Testis (tissue), 5 donors: Measurements from ENCODE around the gene MYOG. TPM values are rescaled to one million over a fixed set of nuclear protein-coding genes. Genes with fewer than 3 reads are reported as not detected.

Experiments used
- DNase-seq: peaks from one replicate; pipeline ENCODE4 v3.0.0-alpha.2; 2019
- H3K27ac ChIP-seq, 2 donors: fragments of 200-600 bp; sonication (generic); one replicate each; pipeline ENCODE4 v1.5.1; 2019
- H3K27me3 ChIP-seq: fragments of 200-600 bp; sonication (generic); one replicate; pipeline ENCODE4 v1.5.1; 2019
- H3K36me3 ChIP-seq: fragments of 200-600 bp; sonication (generic); one replicate; pipeline ENCODE4 v1.5.1; 2017; ENCODE audit warnings: low read depth; ENCODE audit errors: missing control alignments
- H3K4me1 ChIP-seq: fragments of 200-600 bp; sonication (generic); one replicate; pipeline ENCODE4 v1.5.1; 2019
- H3K4me3 ChIP-seq, 2 donors: fragments of 200-600 bp; sonication (generic); one replicate each; pipeline ENCODE4 v1.5.1; 2017 to 2019
- H3K9me3 ChIP-seq: fragments of 200-600 bp; sonication (generic); one replicate; pipeline ENCODE4 v1.5.1; 2017
- POLR2A ChIP-seq: fragments of 450-650 bp; IDR thresholded peaks from one replicate; pipeline ENCODE4 v1.6.1; 2017; ENCODE audit warnings: antibody characterized with exemption, mild to moderate bottlenecking, moderate library complexity
- WGBS, 2 donors: methylation state at CpG; one replicate each; pipeline ENCODE4 v1.1.5; 2018; 5-methylcytosine and 5-hydroxymethylcytosine counted together
- intact Hi-C: fragments of 100-400 bp; cut with DNase I; formaldehyde crosslinking; loops from one replicate; pipeline ENCODE4 v1.15.1; 2023; ENCODE audit warnings: low total_unique reads
- long read RNA-seq, 2 donors: transcript quantifications; one replicate each; lab custom pipeline, GENCODE V29; 2026
- polyA plus RNA-seq: library from polyadenylated mRNA; stranded (reverse); fragments of 350-450 nt; fragmentation: Illumina TruSeq; extraction: RNeasy Lipid Tissue Mini Kit (QIAGEN cat#74804); gene quantifications from one replicate; pipeline ENCODE4 v1.2.3, GENCODE V29; 2014; ENCODE audit warnings: low read depth, low replicate concordance; ENCODE audit not compliant: insufficient read depth
- total RNA-seq, 2 donors: library from RNA; depleted of rRNA; stranded (reverse); fragments of >200 nt; gene quantifications; one replicate each; pipeline ENCODE4 v1.2.3, GENCODE V29; 2016
- TF ChIP-seq, protein P1 (sequence below), 3 experiments: fragments of 450-650 bp in 2 of 3; fragments of 200-600 bp in 1 of 3; sonication (generic) in 1 of 3; IDR thresholded peaks; one replicate each; pipeline ENCODE4 v1.5.1; 2016 to 2019; ENCODE audit warnings: antibody characterized with exemption in 3 of 3, mild to moderate bottlenecking in 2 of 3, moderate library complexity in 1 of 3

Gene MYOG
- total RNA-seq (under 1 TPM; 0.25 to 0.47 TPM), polyA plus RNA-seq (1.2 TPM)
- long read RNA-seq, donor 1 = 0 reads
- long read RNA-seq, donor 2 = 0 reads

DNA sequence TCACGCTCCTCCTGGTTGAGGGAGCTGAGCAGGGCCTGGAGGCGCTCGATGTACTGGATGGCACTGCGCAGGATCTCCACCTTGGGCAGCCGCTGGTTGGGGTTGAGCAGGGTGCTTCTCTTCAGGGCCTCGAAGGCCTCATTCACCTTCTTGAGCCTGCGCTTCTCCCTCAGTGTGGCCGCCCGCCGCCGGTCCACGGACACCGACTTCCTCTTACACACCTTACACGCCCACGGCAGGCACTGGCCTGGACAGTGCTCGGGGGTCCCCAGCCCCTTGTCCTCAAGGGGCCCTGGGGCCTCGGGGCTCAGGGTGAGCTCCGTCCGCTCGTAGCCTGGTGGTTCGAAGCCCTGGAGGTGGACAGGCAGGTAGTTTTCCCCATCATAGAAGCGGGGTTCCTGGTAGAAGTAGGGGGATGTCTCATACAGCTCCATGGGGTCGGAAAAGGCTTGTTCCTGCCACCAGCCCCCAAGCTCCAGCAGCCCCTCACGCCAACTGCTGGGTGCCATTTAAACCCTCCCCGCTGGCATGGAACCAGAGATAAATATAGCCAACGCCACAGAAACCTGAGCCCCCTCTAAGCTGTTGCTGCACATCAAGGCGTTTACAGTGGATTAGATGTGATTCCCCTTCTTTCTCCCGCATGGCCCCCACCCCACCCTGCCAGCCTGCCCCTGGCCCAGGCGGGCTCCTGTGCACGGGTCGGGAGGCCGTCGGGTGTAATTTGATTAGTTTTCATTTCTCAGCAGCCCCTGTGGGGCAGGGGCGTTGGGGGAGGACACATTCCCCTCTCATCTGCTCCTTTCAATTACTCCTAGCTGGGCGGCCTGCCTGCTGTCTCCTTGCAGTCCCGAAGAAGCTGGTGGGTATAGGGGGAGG is at the start of gene MYOG:
TSS of gene MYOG (minus strand) at position 485 of the 879 bp plus-strand sequence. CDS start at position 434, 51 bp downstream.
- no peaks in the 10 kb centered on the region for H3K9me3 ChIP-seq
- H3K27ac ChIP-seq = no peak within 1 kb of the TSS
- peaks cover 1% of the 10 kb centered on the region for H3K4me1 ChIP-seq
- H3K27me3 ChIP-seq = no peaks in the 10 kb centered on the region
- no peak for DNase-seq
- TF ChIP-seq, protein P1, sequence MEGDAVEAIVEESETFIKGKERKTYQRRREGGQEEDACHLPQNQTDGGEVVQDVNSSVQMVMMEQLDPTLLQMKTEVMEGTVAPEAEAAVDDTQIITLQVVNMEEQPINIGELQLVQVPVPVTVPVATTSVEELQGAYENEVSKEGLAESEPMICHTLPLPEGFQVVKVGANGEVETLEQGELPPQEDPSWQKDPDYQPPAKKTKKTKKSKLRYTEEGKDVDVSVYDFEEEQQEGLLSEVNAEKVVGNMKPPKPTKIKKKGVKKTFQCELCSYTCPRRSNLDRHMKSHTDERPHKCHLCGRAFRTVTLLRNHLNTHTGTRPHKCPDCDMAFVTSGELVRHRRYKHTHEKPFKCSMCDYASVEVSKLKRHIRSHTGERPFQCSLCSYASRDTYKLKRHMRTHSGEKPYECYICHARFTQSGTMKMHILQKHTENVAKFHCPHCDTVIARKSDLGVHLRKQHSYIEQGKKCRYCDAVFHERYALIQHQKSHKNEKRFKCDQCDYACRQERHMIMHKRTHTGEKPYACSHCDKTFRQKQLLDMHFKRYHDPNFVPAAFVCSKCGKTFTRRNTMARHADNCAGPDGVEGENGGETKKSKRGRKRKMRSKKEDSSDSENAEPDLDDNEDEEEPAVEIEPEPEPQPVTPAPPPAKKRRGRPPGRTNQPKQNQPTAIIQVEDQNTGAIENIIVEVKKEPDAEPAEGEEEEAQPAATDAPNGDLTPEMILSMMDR (IDR thresholded peaks at IDR 0.05) = no peak
- no peak for TF ChIP-seq POLR2A
- H3K36me3 ChIP-seq = no peaks in the 10 kb centered on the region
- H3K4me3 ChIP-seq = no peak within 1 kb of the TSS
- WGBS, 2 donors = 85 to 91% methylated on average over 21 to 36 of the region's 36 CpGs
- intact Hi-C loops = no loop called here

DNA sequence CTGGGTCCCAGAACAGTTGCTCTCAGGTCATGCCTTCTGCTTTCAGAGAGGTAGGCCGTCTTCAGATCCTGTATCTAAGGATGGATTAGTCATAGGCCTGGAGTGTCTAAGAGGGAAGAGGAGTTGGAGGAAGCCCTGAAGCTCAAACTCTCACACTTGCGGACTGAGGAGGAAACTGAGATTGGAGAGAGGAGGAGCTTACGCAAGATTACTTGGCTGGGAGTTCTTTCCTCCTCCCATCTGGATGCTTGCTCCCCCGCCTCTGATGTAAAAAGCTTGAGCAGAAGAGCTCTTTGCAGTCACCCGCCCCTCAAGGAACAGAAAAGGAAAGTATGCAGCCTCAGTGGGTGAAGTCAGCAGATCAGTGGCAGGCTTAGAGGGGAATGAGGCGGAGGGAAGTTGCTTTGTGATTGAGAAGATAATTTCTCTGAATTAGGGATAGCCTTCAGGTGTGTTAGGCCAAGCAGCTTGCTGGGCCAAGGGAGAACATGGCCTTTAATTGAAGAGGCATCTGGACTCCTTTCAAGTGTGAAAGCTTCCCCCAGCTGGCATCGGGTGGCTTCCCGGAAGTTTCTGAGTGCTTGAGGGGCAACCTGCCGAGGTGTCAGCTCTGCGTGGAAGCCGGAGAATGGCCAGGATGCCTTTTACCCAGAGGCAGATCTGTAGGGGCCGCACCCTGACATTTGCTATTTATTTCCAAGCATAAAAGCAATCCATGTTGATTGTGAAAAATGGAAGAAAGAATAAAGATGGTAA is 48.3 kb upstream of the MYOG start:
- Histone ChIP-seq H3K27me3 (no peaks in the 10 kb centered on the region), H3K4me3 (no peak overlapping the region), H3K36me3 (no peaks in the 10 kb centered on the region), H3K9me3 (no peaks in the 10 kb centered on the region), H3K4me1 (peaks cover 7% of the 10 kb centered on the region), H3K27ac (peak overlapping the region in 1 of 2 donors; percentile 8)
- intact Hi-C loops = no loop called here
- TF ChIP-seq, protein P1 (IDR thresholded peaks at IDR 0.05) = no peak
- TF ChIP-seq POLR2A = no peak
- 66 to 77% methylated on average over 12 of the region's 12 CpGs for WGBS, 2 donors
- DNase-seq = peak; percentile 80

DNA sequence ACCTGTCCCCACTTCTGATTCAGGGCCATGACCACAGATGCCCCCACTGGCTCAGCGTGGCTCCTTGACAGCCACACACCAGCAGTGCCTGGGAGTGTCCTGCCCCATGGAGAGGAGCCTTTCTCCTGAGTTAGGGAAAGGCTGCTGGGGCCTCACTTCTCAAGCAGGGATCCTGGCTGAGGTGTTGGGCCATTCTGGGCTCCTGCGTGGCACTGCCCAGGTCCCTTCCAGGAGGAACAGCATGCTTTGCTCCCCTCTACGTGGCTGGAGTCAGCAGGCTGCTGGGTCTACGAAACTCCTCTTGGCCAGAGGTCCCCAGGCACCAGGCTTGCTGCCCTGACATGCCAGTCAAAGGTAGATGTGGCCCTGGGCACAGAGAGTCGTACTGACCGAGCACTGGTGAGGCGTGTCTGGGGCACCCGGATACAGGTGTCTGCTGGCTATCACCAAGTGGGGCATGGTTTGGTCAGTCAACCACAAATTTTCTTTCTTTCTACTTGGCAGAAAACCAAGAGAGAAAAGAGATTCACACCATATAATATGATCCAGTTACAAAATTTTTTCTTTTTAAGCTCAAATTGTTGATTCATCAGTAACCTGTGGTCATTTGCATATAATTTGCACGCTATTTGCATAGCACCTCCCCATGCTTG is 45.9 kb upstream of the MYOG start:
- no peaks in the 10 kb centered on the region for H3K27me3 ChIP-seq
- intact Hi-C loops = no loop called here
- H3K4me1 ChIP-seq = peaks cover 20% of the 10 kb centered on the region
- TF ChIP-seq POLR2A = no peak
- TF ChIP-seq, protein P1 (IDR thresholded peaks at IDR 0.05) = no peak
- H3K36me3 ChIP-seq = no peaks in the 10 kb centered on the region
- no peak overlapping the region for H3K27ac ChIP-seq
- no peak for DNase-seq
- H3K4me3 ChIP-seq = no peak overlapping the region
- 83 to 87% methylated on average over 6 to 9 of the region's 9 CpGs for WGBS, 2 donors
- H3K9me3 ChIP-seq = no peaks in the 10 kb centered on the region

DNA sequence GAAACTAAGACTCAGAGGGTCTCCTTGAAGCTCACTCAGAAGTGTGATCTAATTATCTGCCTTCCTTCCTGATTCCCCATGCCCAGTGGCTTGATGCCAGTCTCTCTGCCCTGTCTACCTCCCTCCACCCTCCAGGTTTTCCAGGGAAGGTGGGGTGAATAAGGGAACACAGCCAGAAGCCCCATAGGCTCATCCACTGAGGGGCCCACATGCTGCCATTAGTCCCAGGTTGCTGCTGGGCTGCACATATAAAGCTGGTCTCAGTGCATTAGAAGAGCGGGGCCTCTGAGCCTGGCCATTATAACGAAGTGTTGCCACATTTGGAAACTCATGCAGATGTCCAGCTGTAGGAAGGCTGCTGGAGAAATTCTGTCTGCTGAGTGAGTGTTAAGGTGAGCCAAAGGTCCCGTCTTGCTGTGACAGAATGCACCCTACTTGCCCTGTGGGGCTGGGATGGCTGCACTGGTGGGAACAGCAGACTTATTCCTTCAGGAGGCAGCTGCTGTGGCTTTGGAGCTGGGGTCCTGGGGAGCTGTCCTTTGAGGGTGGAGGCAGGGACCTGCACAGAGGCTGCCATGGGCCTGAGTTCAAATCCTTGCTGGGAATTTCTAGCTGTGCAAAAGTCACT is 44.7 kb upstream of the MYOG start:
- intact Hi-C loops = no loop called here
- no peaks in the 10 kb centered on the region for H3K9me3 ChIP-seq
- H3K36me3 ChIP-seq = no peaks in the 10 kb centered on the region
- TF ChIP-seq POLR2A = no peak
- TF ChIP-seq, protein P1 (IDR thresholded peaks at IDR 0.05) = no peak
- no peak overlapping the region for H3K4me3 ChIP-seq
- no peak for DNase-seq
- H3K27me3 ChIP-seq = no peaks in the 10 kb centered on the region
- peaks cover 31% of the 10 kb centered on the region for H3K4me1 ChIP-seq
- no peak overlapping the region for H3K27ac ChIP-seq
- 62 to 71% methylated on average over 3 of the region's 3 CpGs for WGBS, 2 donors
